SK-N-MC (cell line): ENCODE measurements around the gene CNOT8.
"Not testable (repeated sequence)": the region's sequence is repeated elsewhere in the genome, so short reads cannot be mapped to it uniquely, and the experiment has no call there.

ENCODE experiments used
- EZH2 ChIP-seq: fragments of 200-600 bp; sonication (generic); IDR thresholded peaks from one replicate; pipeline ENCODE4 v1.6.1; 2017; ENCODE audit warnings: antibody characterized with exemption
- POLR2AphosphoS5 ChIP-seq: IDR thresholded peaks from 2 replicates; pipeline ENCODE4 v1.6.1; 2012; ENCODE audit warnings: mild to moderate bottlenecking, low read depth, low read length, borderline replicate concordance

- not testable (repeated sequence) for TF ChIP-seq EZH2, POLR2AphosphoS5
Observed at GRCh38 chr5:154832804-154833203, 25.6 kb upstream of the CNOT8 start.
